Progenitor cell of endocrine pancreas (in vitro differentiated cells): Measurements from ENCODE around the gene BTK. TPM values are rescaled to one million over a fixed set of nuclear protein-coding genes. Genes with fewer than 3 reads are reported as not detected.

Experiments used
- DNase-seq: peaks from one replicate; pipeline ENCODE4 v3.0.0; 2021; ENCODE audit warnings: low spot score; ENCODE audit not compliant: unreplicated experiment
- H3K27ac Mint-ChIP-seq: 2 replicates; pipeline ENCODE4 v1.8.0; 2021; ENCODE audit warnings: mild to moderate bottlenecking, moderate library complexity, mixed read lengths
- H3K27me3 Mint-ChIP-seq: 2 replicates; pipeline ENCODE4 v1.8.0; 2021; ENCODE audit warnings: mixed read lengths
- H3K36me3 Mint-ChIP-seq: 2 replicates; pipeline ENCODE4 v1.8.0; 2022; ENCODE audit warnings: mixed read lengths; ENCODE audit not compliant: insufficient read depth
- H3K4me1 Mint-ChIP-seq: 2 replicates; pipeline ENCODE4 v1.8.0; 2021; ENCODE audit warnings: low read depth, mixed read lengths
- H3K4me3 Mint-ChIP-seq: 2 replicates; pipeline ENCODE4 v1.8.0; 2021; ENCODE audit warnings: low read depth, mild to moderate bottlenecking, moderate library complexity, mixed read lengths
- H3K9me3 Mint-ChIP-seq: 2 replicates; pipeline ENCODE4 v1.8.0; 2021; ENCODE audit warnings: low read depth, mixed read lengths
- CTCF ChIP-seq: fragments of 200-600 bp; sonication (generic); IDR thresholded peaks from one replicate; pipeline ENCODE4 v1.5.0; 2021; ENCODE audit warnings: antibody characterized with exemption, mild to moderate bottlenecking; ENCODE audit not compliant: unreplicated experiment
- total RNA-seq: library from RNA; stranded (reverse); gene quantifications from 2 replicates; pipeline ENCODE4 v1.2.1, GENCODE V29; 2021

BTK gene
- total RNA-seq, 1 donor from 2014 or later = not detected

DNA sequence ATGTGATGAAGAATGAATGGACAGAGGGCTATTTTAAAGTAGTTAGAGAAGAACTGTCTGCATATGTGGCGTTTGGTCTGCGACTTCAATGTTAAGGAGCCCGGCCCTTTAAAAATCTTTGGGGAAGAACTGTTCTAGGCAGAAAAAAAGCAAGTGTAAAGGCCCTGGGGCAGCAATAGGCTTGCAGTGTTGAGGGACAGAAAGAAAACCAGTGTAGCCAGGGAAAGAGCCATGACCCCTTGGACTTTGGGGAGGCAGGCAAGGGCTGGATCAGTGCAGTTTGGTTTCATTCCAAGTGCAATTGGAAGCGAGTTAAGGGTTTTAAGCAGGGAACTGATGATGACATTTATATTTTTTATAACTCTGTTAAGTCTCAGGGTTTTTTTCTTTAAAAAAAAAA, 13.8 kb upstream of the BTK start:
- no peaks in the 10 kb centered on the region for H3K27me3 Mint-ChIP-seq

DNA sequence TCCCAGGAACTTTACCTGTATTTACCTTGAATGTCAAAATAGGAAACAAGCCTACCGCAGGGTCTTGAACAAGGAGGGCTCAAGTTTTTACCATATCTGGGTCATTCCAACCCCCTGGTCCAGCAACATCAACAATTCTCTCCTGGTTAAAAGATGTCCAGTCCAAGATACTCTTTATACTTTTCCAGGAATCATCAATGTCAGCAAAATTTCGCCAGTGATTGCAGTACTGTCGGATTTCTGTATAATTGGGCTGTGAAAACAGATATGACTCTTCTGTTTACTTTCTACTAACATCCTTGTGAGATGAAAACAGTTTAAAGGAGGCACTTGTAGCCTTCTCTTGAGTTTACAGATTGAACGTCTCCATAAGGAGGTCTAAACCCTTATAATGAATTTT, 12.7 kb upstream of the BTK start:
- no peak overlapping the region for H3K27ac Mint-ChIP-seq

More for the DNA sequence above, 13.8 kb upstream of the BTK start:
- Mint-ChIP-seq H3K4me1 (no peaks in the 10 kb centered on the region), H3K27ac (no peak overlapping the region), H3K4me3 (no peak overlapping the region), H3K9me3 (peaks cover 12% of the 10 kb centered on the region), H3K36me3 (peaks cover 13% of the 10 kb centered on the region)
- TF ChIP-seq CTCF = no peak
- DNase-seq = no peak

GRCh38 chrX:101397779-101398178, 11.8 kb upstream of the BTK start:
- Mint-ChIP-seq H3K36me3 (peaks cover 14% of the 10 kb centered on the region), H3K4me1 (no peaks in the 10 kb centered on the region), H3K27me3 (no peaks in the 10 kb centered on the region), H3K9me3 (peaks cover 8% of the 10 kb centered on the region), H3K4me3 (no peak overlapping the region), H3K27ac (no peak overlapping the region)
- no peak for DNase-seq
- TF ChIP-seq CTCF = no peak

More for the DNA sequence above, 12.7 kb upstream of the BTK start:
- TF ChIP-seq CTCF = no peak
- peaks cover 8% of the 10 kb centered on the region for H3K9me3 Mint-ChIP-seq
- no peaks in the 10 kb centered on the region for H3K4me1 Mint-ChIP-seq
- H3K27me3 Mint-ChIP-seq = no peaks in the 10 kb centered on the region
- peaks cover 10% of the 10 kb centered on the region for H3K36me3 Mint-ChIP-seq
- no peak overlapping the region for H3K4me3 Mint-ChIP-seq
- no peak for DNase-seq

DNA sequence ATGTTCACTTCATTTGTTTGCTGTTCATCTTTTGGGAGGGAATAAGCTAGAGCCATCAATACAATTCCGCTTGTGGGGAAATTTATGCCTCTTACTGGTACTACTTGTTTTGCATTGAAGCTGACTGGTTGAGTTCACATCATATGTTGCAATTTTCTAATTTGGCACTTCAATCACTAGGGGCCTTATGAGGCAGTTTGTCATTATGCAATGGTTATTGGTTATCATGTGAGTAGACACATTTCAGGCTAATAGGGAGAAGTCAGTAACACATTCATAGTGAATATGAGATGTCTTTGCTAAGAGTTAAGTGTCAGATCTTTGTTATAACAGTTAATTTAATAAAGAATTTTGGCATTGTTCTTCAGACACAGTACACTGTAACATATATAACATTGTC, 9.8 kb upstream of the BTK start:
- Mint-ChIP-seq H3K9me3 (peaks cover 4% of the 10 kb centered on the region), H3K4me1 (peaks cover 3% of the 10 kb centered on the region), H3K4me3 (no peak overlapping the region), H3K36me3 (peaks cover 15% of the 10 kb centered on the region), H3K27ac (no peak overlapping the region), H3K27me3 (no peaks in the 10 kb centered on the region)
- no peak for TF ChIP-seq CTCF
- no peak for DNase-seq

DNA sequence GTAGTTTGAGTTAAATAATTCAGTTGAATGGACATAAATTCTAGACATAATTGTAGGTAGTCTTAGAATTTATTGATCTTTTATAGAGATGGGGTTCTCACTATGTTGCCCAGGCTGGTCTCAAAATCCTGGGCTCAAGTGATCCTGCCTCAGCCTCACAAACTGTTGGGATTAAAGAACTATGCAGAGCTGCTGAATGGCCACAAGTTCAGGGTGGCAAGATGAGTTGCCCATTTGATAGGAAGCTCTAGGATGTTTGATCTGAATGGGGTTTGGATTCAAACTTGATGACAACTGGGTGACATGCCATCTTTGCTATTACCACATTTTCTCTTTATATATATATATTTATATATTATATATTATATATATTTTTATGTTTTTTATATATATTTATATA, 8.4 kb upstream of the BTK start:
- Mint-ChIP-seq H3K27ac (no peak overlapping the region), H3K4me3 (no peak overlapping the region), H3K4me1 (peaks cover 3% of the 10 kb centered on the region), H3K36me3 (peaks cover 10% of the 10 kb centered on the region), H3K9me3 (peaks cover 3% of the 10 kb centered on the region), H3K27me3 (no peaks in the 10 kb centered on the region)
- TF ChIP-seq CTCF = no peak
- DNase-seq = no peak
